HG03139 (cell line): ENCODE measurements around the gene COA6.

ENCODE experiments used
- ATAC-seq: cut with Tn5 transposase; IDR thresholded peaks from one replicate; pipeline ENCODE4 v1.9.1; 2021; ENCODE audit not compliant: unreplicated experiment

Gene COA6

DNA sequence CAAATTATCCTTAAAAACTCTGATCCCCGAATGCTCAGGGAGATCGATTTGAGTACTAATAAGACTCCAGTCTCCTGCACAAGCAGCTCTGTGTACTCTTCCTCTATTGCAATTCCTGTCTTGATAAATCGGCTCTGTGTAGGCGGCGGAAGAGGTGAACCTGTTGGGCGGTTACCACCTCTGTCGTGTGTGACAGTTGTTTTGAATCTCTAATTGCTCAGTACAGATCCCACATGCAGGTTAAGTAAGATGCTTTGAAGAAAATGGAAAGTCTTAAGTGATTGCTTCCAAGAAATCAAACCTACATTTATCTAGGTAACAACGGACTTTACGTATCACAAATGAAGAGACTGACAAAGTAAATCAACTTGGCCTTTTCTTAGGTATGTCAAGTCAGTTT is 35.5 kb downstream of the COA6 start:
- ATAC-seq = no peak

DNA sequence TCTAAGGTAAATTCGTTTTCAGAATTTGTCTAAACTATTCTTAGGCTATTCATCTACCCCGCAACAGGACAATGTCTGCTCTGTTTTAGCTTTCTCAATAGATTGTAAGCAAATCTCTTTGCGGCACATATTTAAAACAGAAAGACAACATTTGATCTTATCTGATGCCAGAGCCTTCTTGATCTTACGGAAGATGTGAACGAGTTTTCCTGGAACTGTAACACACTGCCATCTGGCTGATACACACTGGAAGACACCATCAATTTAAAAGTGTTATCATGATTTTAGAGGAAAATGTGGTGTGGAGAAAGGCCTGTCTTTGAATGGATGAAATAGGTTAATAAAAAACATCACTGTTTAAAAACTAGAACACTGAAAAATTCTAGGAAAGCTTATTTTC is 36.1 kb downstream of the COA6 start:
- ATAC-seq = no peak

DNA sequence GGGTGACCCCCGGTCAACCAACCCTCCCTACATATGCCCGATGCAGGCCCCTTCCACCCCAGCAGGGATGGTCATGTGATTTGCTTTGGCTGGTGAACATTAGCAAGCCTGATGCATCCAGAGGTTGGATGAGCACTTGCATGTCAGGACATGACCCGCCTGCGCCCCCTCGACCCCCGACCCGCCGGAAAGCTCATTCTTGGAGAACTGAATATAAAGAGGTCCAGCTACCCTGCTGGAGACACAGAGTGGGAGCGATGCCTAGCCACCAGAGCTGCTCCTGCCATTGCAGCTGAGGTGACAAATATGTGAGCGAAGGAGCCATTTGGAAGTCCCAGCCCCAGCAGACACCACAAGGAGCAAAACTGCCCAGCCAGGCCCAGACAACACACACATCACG is 39.6 kb downstream of the COA6 start:
- ATAC-seq = no peak

DNA sequence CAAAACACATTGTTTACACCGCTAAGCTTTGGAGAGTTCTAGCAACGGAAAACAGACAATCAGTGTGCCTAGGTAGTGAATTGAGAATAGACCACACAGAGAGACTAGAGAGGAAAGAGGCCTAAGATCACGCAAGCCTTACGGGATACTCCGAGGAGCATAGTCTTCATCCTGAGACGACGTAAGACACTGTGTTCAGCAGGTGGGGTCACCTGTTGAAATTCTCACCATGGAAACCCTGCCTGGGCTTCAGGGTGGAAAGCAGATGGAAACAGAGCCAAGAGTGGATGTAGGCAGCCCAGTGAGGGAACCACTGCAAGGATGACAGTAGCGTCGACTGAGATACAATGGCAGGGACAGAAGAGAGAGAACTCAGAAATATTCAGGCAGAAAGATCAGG is 40.2 kb downstream of the COA6 start:
- no peak for ATAC-seq

GRCh38 chr1:234413990-234414389 is 40.7 kb downstream of the COA6 start:
- no peak for ATAC-seq

GRCh38 chr1:234427950-234428646 is 54.8 kb downstream of the COA6 start:
- ATAC-seq = no peak

DNA sequence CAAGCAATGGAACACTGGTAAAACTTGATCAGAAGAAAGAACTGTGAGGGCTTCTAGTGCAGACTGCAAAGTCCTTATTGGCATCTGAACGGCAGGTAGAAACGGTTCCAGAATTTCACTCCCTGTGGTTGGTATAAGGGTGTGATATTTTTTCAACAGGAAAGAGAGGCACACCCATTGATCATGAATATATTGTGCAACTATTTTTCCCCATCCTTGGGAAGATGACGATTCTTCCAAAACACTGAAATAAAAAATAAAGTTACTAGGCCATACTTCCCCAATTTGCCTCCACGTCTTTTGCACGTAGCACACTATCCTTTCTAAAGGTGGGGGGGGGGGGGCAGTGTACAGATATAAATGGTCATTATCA is 56.2 kb downstream of the COA6 start:
- no peak for ATAC-seq

- no peak for ATAC-seq
Measured at GRCh38 chr1:234430691-234431090, 57.4 kb downstream of the COA6 start.

DNA sequence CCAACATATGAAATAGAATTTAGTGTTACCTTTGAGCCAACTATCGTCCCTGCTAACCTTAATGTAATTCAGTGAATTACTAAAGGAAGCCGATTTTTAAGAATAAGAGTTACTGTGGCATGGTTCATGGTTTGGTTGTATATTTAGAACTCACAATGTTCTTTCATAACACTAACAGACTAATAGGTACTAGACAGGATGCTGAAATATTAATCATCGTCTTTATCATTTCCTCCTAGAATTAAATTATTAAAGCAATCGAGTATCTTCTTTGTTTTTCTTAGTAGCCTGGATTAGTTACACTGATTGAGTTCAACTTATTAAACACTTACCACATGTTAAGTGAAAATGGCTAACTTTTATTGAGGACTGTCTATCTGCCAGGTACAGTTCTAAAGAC is 58.0 kb downstream of the COA6 start:
- ATAC-seq = no peak

- ATAC-seq = no peak
Measured at GRCh38 chr1:234433563-234434285, 60.5 kb downstream of the COA6 start.
